Panc1 (cell line): ENCODE data around the gene HNRNPA2B1. TPM values are rescaled to one million over a fixed set of nuclear protein-coding genes. Genes with fewer than 3 reads are reported as not detected.
A peak's percentile ranks its signal among the peaks of the same experiment; 100 is the strongest.
"Not testable (repeated sequence)": the region's sequence is repeated elsewhere in the genome, so short reads cannot be mapped to it uniquely, and the experiment has no call there.

Experiments
- ATAC-seq: fragments of 200-7000 bp; cut with Tn5 transposase; 2 replicates; pipeline ENCODE4 v1.9.1; 2020; ENCODE audit warnings: mild to moderate bottlenecking, moderate library complexity
- BruUV-seq: library from RNA; stranded (reverse); fragments of 400-500 nt; replicated peaks from 2 replicates; lab custom pipeline; 2021; lab: Mats Ljungman, UMichigan
- CTCF ChIA-PET: fragments of 300-600 bp; sonication (Branson Sonifier 250); formaldehyde crosslinking; loops from one replicate; lab custom pipeline; 2022; ENCODE audit warnings: antibody characterized with exemption; lab: Charles Lee
- POLR2A ChIA-PET: fragments of 300-600 bp; sonication (Branson Sonifier 250); formaldehyde crosslinking; loops from one replicate; lab custom pipeline; 2022; ENCODE audit warnings: antibody characterized with exemption; lab: Charles Lee
- DNase-seq: peaks from one replicate; pipeline ENCODE4 v3.0.0-alpha.2; 2010; ENCODE audit warnings: low read depth, low spot score
- H3K27ac ChIP-seq: 2 replicates; pipeline ENCODE4 v1.5.1; 2011; ENCODE audit warnings: mild to moderate bottlenecking, low read length, inconsistent platforms
- H3K27me3 ChIP-seq: fragments of 200-500 bp; sonication (Bioruptor generic); 2 replicates; pipeline ENCODE4 v1.6.0; 2014; ENCODE audit warnings: low read length, inconsistent platforms; ENCODE audit not compliant: control insufficient read depth, insufficient read depth
- H3K36me3 ChIP-seq: fragments of 200-500 bp; sonication (Bioruptor generic); 2 replicates; pipeline ENCODE4 v1.5.1; 2014; ENCODE audit warnings: inconsistent platforms, mild to moderate bottlenecking, low read length, moderate library complexity; ENCODE audit not compliant: control insufficient read depth, insufficient read depth
- H3K4me1 ChIP-seq: 2 replicates; pipeline ENCODE4 v1.5.1; 2011; ENCODE audit warnings: inconsistent platforms, mild to moderate bottlenecking, low read length, moderate library complexity; ENCODE audit not compliant: control insufficient read depth, insufficient read depth
- H3K4me3 ChIP-seq, 2 experiments: 2 replicates each; pipeline ENCODE4 v1.5.1; 2011 to 2012; ENCODE audit warnings: low read depth in 2 of 2, low read length in 2 of 2, mild to moderate bottlenecking in 2 of 2, inconsistent platforms in 1 of 2, moderate library complexity in 1 of 2
- H3K9me3 ChIP-seq: fragments of 200-500 bp; sonication (Bioruptor generic); 2 replicates; pipeline ENCODE4 v1.5.1; 2014; ENCODE audit warnings: low read depth, mild to moderate bottlenecking, inconsistent platforms, low read length, moderate library complexity; ENCODE audit not compliant: control insufficient read depth, insufficient read depth
- POLR2AphosphoS5 ChIP-seq: IDR thresholded peaks from 2 replicates; pipeline ENCODE4 v1.6.1; 2012; ENCODE audit warnings: mild to moderate bottlenecking, low read depth, low read length, moderate library complexity
- SIN3A ChIP-seq: IDR thresholded peaks from 2 replicates; pipeline ENCODE4 v1.6.1; 2012; ENCODE audit warnings: low read depth, mild to moderate bottlenecking, low read length, moderate library complexity, borderline replicate concordance; ENCODE audit not compliant: insufficient read depth
- TCF7L2 ChIP-seq: IDR thresholded peaks from 2 replicates; pipeline ENCODE4 v1.6.1; 2011; ENCODE audit warnings: mild to moderate bottlenecking, low read depth, low read length, inconsistent platforms
- in situ Hi-C: cut with HindIII; loops from 2 replicates; pipeline ENCODE4 v1.10.0; 2016; ENCODE audit warnings: low sequenced_read_pairs, low pct_unique_long_range_greater_than_20kb
- intact Hi-C: fragments of 100-400 bp; cut with micrococcal nuclease; formaldehyde crosslinking; loops from one replicate; pipeline ENCODE4 v1.10.0; 2022; ENCODE audit not compliant: unreplicated experiment
- total RNA-seq: library from RNA; stranded (reverse); gene quantifications from one replicate; pipeline ENCODE4 v1.2.1, GENCODE V29; 2021; ENCODE audit not compliant: unreplicated experiment
- TF ChIP-seq, protein P1 (sequence below): fragments of 450-650 bp; IDR thresholded peaks from 2 replicates; pipeline ENCODE4 v1.5.1; 2017; ENCODE audit warnings: mild to moderate bottlenecking

Gene HNRNPA2B1
- total RNA-seq, 1 experiment from 2014 or later, result 819 TPM

- BruUV-seq, result no TSS peak
- intact Hi-C loops, result loop anchor here (5.0 to 10.0 kb wide), 2 partner anchors 62 to 259 kb away; no protein-coding TSS in a partner anchor
Observed at GRCh38 chr7:26153823-26154783, 46.4 kb downstream of the HNRNPA2B1 start.

DNA sequence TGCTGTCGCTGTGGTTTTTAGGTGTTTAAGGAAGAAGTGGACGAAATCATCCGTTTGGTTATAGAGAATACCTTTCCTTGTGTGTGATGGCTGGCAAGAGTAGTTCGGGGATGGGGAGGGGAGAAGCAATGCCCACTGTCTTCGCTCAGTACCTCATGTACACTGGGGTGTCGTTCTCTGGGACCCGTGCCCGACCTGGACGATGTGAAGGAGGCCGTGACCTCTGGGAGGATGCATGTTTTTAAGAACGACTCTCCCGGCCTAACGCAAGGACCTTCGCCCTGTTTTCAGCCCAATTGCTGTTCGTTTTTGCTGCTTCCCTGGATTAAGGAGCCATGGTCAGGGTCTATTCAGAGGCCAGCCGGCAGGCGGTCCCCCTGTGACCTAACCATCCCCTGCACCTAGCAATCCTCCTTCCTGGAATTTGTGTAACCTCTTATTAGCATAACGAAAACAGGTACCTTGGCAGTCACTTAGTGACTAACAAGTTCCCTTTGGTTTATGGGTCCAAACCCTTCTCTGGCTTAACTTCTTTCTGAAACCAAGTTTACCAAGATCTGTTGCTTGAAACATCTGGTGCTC, 47.2 kb downstream of the HNRNPA2B1 start:
- intact Hi-C loops (loop anchor here (5.0 to 10.0 kb wide), 2 partner anchors 61 to 259 kb away; no protein-coding TSS in a partner anchor), in situ Hi-C loops (no loop called here)
- TF ChIP-seq TCF7L2, result no peak
- TF ChIP-seq SIN3A, result 0 out of 2 replicates have a peak, but pooled peaks have one; percentile 20
- Histone ChIP-seq H3K27me3 (no peaks in the 10 kb centered on the region), H3K4me3 (peak overlapping the region; percentile 53 to 88), H3K9me3 (no peaks in the 10 kb centered on the region), H3K36me3 (no peaks in the 10 kb centered on the region), H3K27ac (peak overlapping the region; percentile 95), H3K4me1 (peaks cover 31% of the 10 kb centered on the region)
- ChIA-PET POLR2A (no interaction called here), CTCF (interaction anchor here (1.0 kb wide), 1 partner anchor 75 kb away, joined by 3 read pairs; no protein-coding TSS in a partner anchor)
- no peak for ATAC-seq
- no peak for DNase-seq
- TSS peak; percentile 79 for BruUV-seq

More at GRCh38 chr7:26153823-26154783, 46.4 kb downstream of the HNRNPA2B1 start:
- ATAC-seq (peak; percentile 62), DNase-seq (no peak)
- peaks cover 38% of the 10 kb centered on the region for H3K4me1 ChIP-seq
- H3K27ac ChIP-seq, result peak overlapping the region; percentile 95
- ChIA-PET CTCF (interaction anchor here (1.0 kb wide), 1 partner anchor 75 kb away, joined by 3 read pairs; no protein-coding TSS in a partner anchor), POLR2A (no interaction called here)
- TF ChIP-seq POLR2AphosphoS5, result peak; percentile 63; the same call in 1 of the 2 replicates
- TF ChIP-seq, protein P1, sequence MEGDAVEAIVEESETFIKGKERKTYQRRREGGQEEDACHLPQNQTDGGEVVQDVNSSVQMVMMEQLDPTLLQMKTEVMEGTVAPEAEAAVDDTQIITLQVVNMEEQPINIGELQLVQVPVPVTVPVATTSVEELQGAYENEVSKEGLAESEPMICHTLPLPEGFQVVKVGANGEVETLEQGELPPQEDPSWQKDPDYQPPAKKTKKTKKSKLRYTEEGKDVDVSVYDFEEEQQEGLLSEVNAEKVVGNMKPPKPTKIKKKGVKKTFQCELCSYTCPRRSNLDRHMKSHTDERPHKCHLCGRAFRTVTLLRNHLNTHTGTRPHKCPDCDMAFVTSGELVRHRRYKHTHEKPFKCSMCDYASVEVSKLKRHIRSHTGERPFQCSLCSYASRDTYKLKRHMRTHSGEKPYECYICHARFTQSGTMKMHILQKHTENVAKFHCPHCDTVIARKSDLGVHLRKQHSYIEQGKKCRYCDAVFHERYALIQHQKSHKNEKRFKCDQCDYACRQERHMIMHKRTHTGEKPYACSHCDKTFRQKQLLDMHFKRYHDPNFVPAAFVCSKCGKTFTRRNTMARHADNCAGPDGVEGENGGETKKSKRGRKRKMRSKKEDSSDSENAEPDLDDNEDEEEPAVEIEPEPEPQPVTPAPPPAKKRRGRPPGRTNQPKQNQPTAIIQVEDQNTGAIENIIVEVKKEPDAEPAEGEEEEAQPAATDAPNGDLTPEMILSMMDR, result no peak
- H3K4me3 ChIP-seq, result peak overlapping the region; percentile 53 to 88
- in situ Hi-C loops, result no loop called here
- no peaks in the 10 kb centered on the region for H3K9me3 ChIP-seq
- no peaks in the 10 kb centered on the region for H3K36me3 ChIP-seq
- H3K27me3 ChIP-seq, result no peaks in the 10 kb centered on the region

DNA sequence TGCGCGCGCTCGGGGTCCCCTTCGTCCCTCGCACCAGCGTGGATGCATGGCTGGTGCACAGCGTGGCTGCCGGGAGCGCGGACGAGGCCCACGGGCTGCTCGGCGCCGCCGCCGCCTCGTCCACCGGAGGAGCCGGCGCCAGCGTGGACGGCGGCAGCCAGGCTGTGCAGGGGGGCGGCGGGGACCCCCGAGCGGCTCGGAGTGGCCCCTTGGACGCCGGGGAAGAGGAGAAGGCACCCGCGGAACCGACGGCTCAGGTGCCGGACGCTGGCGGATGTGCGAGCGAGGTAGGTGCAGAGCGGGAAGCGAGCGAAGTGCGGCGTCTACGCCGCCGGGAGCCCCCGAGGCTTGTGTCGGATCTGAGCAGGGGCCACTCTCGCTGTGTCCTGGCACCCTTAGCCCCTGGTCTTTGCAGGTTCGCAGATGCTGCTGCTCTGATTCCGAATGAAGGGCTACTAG, 47.7 kb downstream of the HNRNPA2B1 start:
- CTCF ChIA-PET, result interaction anchor here (1.5 kb wide), 1 partner anchor 62 kb away, joined by 4 read pairs; no protein-coding TSS in a partner anchor
- H3K4me3 ChIP-seq, result peak overlapping the region; percentile 53 to 88
- peak overlapping the region; percentile 95 for H3K27ac ChIP-seq
- in situ Hi-C loops, POLR2A ChIA-PET, H3K27me3 ChIP-seq, BruUV-seq, DNase-seq, H3K9me3 ChIP-seq, H3K36me3 ChIP-seq: not testable (repeated sequence)
- peaks cover 25% of the 10 kb centered on the region for H3K4me1 ChIP-seq
- 0 out of 2 replicates have a peak, but pooled peaks have one; percentile 0 for ATAC-seq
- intact Hi-C loops, result loop anchor here (5.0 to 10.0 kb wide), 2 partner anchors 61 to 258 kb away; no protein-coding TSS in a partner anchor
- 0 out of 2 replicates have a peak, but pooled peaks have one; percentile 23 for TF ChIP-seq SIN3A
